ENCODE measurements around the gene ACYP2. TPM values are rescaled to one million over a fixed set of nuclear protein-coding genes. Genes with fewer than 3 reads are reported as not detected.

ACYP2 gene
- total and polyA plus RNA-seq, 2 experiments from 2014 or later = 16.6 to 41.6 TPM

DNA sequence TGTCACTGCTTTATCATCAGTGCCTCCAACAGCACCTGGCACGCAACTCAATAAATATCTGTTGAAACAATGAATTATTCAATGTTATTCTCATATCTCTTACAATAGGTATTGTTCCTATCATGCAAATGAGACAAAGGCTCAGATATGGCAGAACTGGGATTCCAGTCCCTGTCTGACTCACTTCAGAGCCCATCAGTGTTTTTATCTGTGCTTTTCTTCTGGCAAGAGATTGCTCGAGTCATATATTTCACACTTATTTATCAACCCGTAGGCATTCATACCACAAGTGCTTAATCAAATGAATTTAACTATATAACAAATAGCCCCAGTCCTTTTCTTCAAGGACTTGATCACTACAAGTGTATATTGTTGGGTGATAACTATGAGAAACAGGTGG, 217.0 kb downstream of the ACYP2 start:
- no peak overlapping the region for H3K27ac ChIP-seq
- peaks cover 46% of the 10 kb centered on the region for H3K4me1 ChIP-seq (ENCODE audit: insufficient read depth)
- H2AFZ ChIP-seq = no peak overlapping the region
- TF ChIP-seq EZH2 (IDR thresholded peaks at IDR 0.05; ENCODE audit: insufficient read depth, poor library complexity, severe bottlenecking) (no peak), EZH2phosphoT487 (IDR thresholded peaks at IDR 0.05; ENCODE audit: insufficient read depth, low read depth) (no peak)
- H3K4me3 ChIP-seq = no peak overlapping the region
- DNase-seq = peak; percentile 55
- no peaks in the 10 kb centered on the region for H3K79me2 ChIP-seq (ENCODE audit: insufficient read depth)
- H3K4me2 ChIP-seq (ENCODE audit: unreplicated experiment) = no peak overlapping the region
- H4K20me1 ChIP-seq (ENCODE audit: insufficient read depth) = no peaks in the 10 kb centered on the region
- peaks cover 28% of the 10 kb centered on the region for H3F3A ChIP-seq (ENCODE audit: insufficient read depth)
- H3K36me3 ChIP-seq (ENCODE audit: low read depth) = no peaks in the 10 kb centered on the region
- H3K27me3 ChIP-seq (replicated peaks; ENCODE audit: insufficient read depth) = no peaks in the 10 kb centered on the region
- no peak overlapping the region for H3K9ac ChIP-seq
- in situ Hi-C loops (cut with MboI) = no loop called here
- no peaks in the 10 kb centered on the region for H3K9me3 ChIP-seq (ENCODE audit: low read depth)
- 65 to 68% methylated on average over 3 of the region's 3 CpGs for WGBS, 2 experiments (ENCODE audit: low coverage in 1 of 2, low lambda C conversion rate in 2 of 2, missing lambda C conversion rate in 2 of 2)
- H3K9me2 ChIP-seq (ENCODE audit: insufficient read depth) = no peaks in the 10 kb centered on the region

- TF ChIP-seq EZH2phosphoT487 (IDR thresholded peaks at IDR 0.05; ENCODE audit: insufficient read depth, low read depth) = peak; percentile 80
- no peak for TF ChIP-seq EZH2 (IDR thresholded peaks at IDR 0.05; ENCODE audit: insufficient read depth, poor library complexity, severe bottlenecking)
- 26 to 53% methylated on average over 1 of the region's 1 CpG for WGBS, 2 experiments (ENCODE audit: low coverage in 1 of 2, low lambda C conversion rate in 2 of 2, missing lambda C conversion rate in 2 of 2)
- 0 out of 2 replicates have a peak overlapping the region, but pooled peaks have one; percentile 2 for H2AFZ ChIP-seq
- H3K4me1 ChIP-seq (ENCODE audit: insufficient read depth) = peaks cover 40% of the 10 kb centered on the region
- H3K9ac ChIP-seq = peak overlapping the region; percentile 5; the same call in 1 of the 2 replicates
- peak overlapping the region; percentile 49 for H3K4me2 ChIP-seq (ENCODE audit: unreplicated experiment)
- no peaks in the 10 kb centered on the region for H4K20me1 ChIP-seq (ENCODE audit: insufficient read depth)
- peaks cover 21% of the 10 kb centered on the region for H3F3A ChIP-seq (ENCODE audit: insufficient read depth)
- H3K9me3 ChIP-seq (ENCODE audit: low read depth) = no peaks in the 10 kb centered on the region
- peak; percentile 87 for DNase-seq
- in situ Hi-C loops (cut with MboI) = no loop called here
- peak overlapping the region; percentile 20 for H3K4me3 ChIP-seq
- no peaks in the 10 kb centered on the region for H3K36me3 ChIP-seq (ENCODE audit: low read depth)
- no peaks in the 10 kb centered on the region for H3K27me3 ChIP-seq (replicated peaks; ENCODE audit: insufficient read depth)
- no peaks in the 10 kb centered on the region for H3K9me2 ChIP-seq (ENCODE audit: insufficient read depth)
- no peaks in the 10 kb centered on the region for H3K79me2 ChIP-seq (ENCODE audit: insufficient read depth)
- H3K27ac ChIP-seq = peak overlapping the region; percentile 62
Observed at GRCh38 chr2:54336136-54336976, 220.9 kb downstream of the ACYP2 start.

GRCh38 chr2:54336977-54337255, 221.5 kb downstream of the ACYP2 start:
- in situ Hi-C loops (cut with MboI) = no loop called here
- peak; percentile 30 for DNase-seq
- Histone ChIP-seq H3K79me2 (ENCODE audit: insufficient read depth) (no peaks in the 10 kb centered on the region), H4K20me1 (ENCODE audit: insufficient read depth) (no peaks in the 10 kb centered on the region), H3F3A (ENCODE audit: insufficient read depth) (peaks cover 21% of the 10 kb centered on the region), H3K4me3 (no peak overlapping the region), H3K9me3 (ENCODE audit: low read depth) (no peaks in the 10 kb centered on the region), H3K27ac (peak overlapping the region; percentile 62), H3K9me2 (ENCODE audit: insufficient read depth) (no peaks in the 10 kb centered on the region), H2AFZ (0 out of 2 replicates have a peak overlapping the region, but pooled peaks have one; percentile 2), H3K36me3 (ENCODE audit: low read depth) (no peaks in the 10 kb centered on the region), H3K4me1 (ENCODE audit: insufficient read depth) (peaks cover 39% of the 10 kb centered on the region), H3K27me3 (replicated peaks; ENCODE audit: insufficient read depth) (no peaks in the 10 kb centered on the region), H3K9ac (peak overlapping the region; percentile 5; the same call in 1 of the 2 replicates), H3K4me2 (ENCODE audit: unreplicated experiment) (peak overlapping the region; percentile 49)
- TF ChIP-seq EZH2 (IDR thresholded peaks at IDR 0.05; ENCODE audit: insufficient read depth, poor library complexity, severe bottlenecking) (no peak), EZH2phosphoT487 (IDR thresholded peaks at IDR 0.05; ENCODE audit: insufficient read depth, low read depth) (no peak)
- 80 to 81% methylated on average over 1 of the region's 1 CpG for WGBS, 2 experiments (ENCODE audit: low coverage in 1 of 2, low lambda C conversion rate in 2 of 2, missing lambda C conversion rate in 2 of 2)

- Histone ChIP-seq H3K4me3 (no peak overlapping the region), H3K27ac (no peak overlapping the region), H3F3A (ENCODE audit: insufficient read depth) (peaks cover 11% of the 10 kb centered on the region), H3K9me3 (ENCODE audit: low read depth) (no peaks in the 10 kb centered on the region), H3K9ac (no peak overlapping the region), H4K20me1 (ENCODE audit: insufficient read depth) (no peaks in the 10 kb centered on the region), H3K27me3 (replicated peaks; ENCODE audit: insufficient read depth) (no peaks in the 10 kb centered on the region), H2AFZ (no peak overlapping the region), H3K9me2 (ENCODE audit: insufficient read depth) (no peaks in the 10 kb centered on the region), H3K4me2 (ENCODE audit: unreplicated experiment) (no peak overlapping the region), H3K4me1 (ENCODE audit: insufficient read depth) (peaks cover 18% of the 10 kb centered on the region), H3K36me3 (ENCODE audit: low read depth) (no peaks in the 10 kb centered on the region), H3K79me2 (ENCODE audit: insufficient read depth) (no peaks in the 10 kb centered on the region)
- DNase-seq = peak; percentile 23
- no peak for TF ChIP-seq EZH2 (IDR thresholded peaks at IDR 0.05; ENCODE audit: insufficient read depth, poor library complexity, severe bottlenecking)
- TF ChIP-seq EZH2phosphoT487 (IDR thresholded peaks at IDR 0.05; ENCODE audit: insufficient read depth, low read depth) = no peak
- in situ Hi-C loops (cut with MboI) = no loop called here
- WGBS, 2 experiments (ENCODE audit: low coverage in 1 of 2, low lambda C conversion rate in 2 of 2, missing lambda C conversion rate in 2 of 2) = 41 to 52% methylated on average over 1 of the region's 1 CpG
Observed at GRCh38 chr2:54341656-54342055, 226.2 kb downstream of the ACYP2 start.

Measured in GM23248 (cell line).